Left forelimb (tissue), 1 donor: ENCODE measurements around the gene GATA3.
"Not testable (repeated sequence)": the region's sequence is repeated elsewhere in the genome, so short reads cannot be mapped to it uniquely, and the experiment has no call there.

Experiments used
- DNase-seq: peaks from one replicate; pipeline ENCODE4 v3.0.0-alpha.2; 2018; ENCODE audit warnings: low spot score

The GATA3 gene

GRCh38 chr10:8054494-8055407 is at the start of gene GATA3:
Gene GATA3 (plus strand): TSS chr10:8054688. CDS start chr10:8055656, 968 bp downstream.
- no peak for DNase-seq

GRCh38 chr10:8006274-8006999 is 48.1 kb upstream of the GATA3 start:
- DNase-seq, result no peak

GRCh38 chr10:8009031-8009430 is 45.5 kb upstream of the GATA3 start:
- no peak for DNase-seq

- no peak for DNase-seq
Measured at GRCh38 chr10:8013006-8013405, 41.5 kb upstream of the GATA3 start.

GRCh38 chr10:8013619-8014018 is 40.9 kb upstream of the GATA3 start:
- DNase-seq, result no peak

- DNase-seq, result no peak
Measured at GRCh38 chr10:8014649-8015048, 39.8 kb upstream of the GATA3 start.

GRCh38 chr10:8017277-8017676 is 37.2 kb upstream of the GATA3 start:
- no peak for DNase-seq

- no peak for DNase-seq
Measured at GRCh38 chr10:8023321-8023720, 31.2 kb upstream of the GATA3 start.

- no peak for DNase-seq
Measured at GRCh38 chr10:8023851-8024250, 30.6 kb upstream of the GATA3 start.

GRCh38 chr10:8026349-8027259 is 27.9 kb upstream of the GATA3 start:
- no peak for DNase-seq

GRCh38 chr10:8031211-8031610 is 23.3 kb upstream of the GATA3 start:
- not testable (repeated sequence) for DNase-seq

GRCh38 chr10:8032558-8032957 is 21.9 kb upstream of the GATA3 start:
- DNase-seq, result no peak

GRCh38 chr10:8033812-8034465 is 20.5 kb upstream of the GATA3 start:
- DNase-seq, result no peak

- DNase-seq, result no peak
Measured at GRCh38 chr10:8034466-8035005, 20.0 kb upstream of the GATA3 start.

- DNase-seq, result no peak
Measured at GRCh38 chr10:8035006-8035640, 19.4 kb upstream of the GATA3 start.

- DNase-seq, result no peak
Measured at GRCh38 chr10:8035641-8036470, 18.6 kb upstream of the GATA3 start.

GRCh38 chr10:8036506-8037198 is 17.8 kb upstream of the GATA3 start:
- no peak for DNase-seq

- DNase-seq, result no peak
Measured at GRCh38 chr10:8037199-8037801, 17.2 kb upstream of the GATA3 start.
